ENCODE data around the gene XRCC2.

DNA sequence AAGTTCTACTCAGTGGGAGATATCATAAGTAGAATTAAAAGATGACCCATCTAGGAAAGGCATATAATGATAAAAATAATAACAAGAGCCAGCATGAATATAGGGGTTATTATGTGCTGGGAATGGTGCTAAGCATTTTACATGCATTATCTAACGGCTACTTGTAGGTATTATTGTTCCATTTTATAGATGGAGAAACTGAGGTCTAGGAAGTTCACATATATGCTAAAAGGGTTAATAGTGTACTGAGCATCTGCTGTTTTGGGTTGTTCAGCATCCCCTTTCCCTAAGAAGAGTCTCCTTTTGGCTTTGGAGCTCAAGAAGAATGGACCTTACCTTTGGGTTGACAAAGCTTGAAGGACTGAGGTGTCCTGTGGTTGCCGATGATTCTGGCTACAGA lies 68.9 kb downstream of the XRCC2 start:
- TF ChIP-seq POLR2A (IDR thresholded peaks at IDR 0.05; ENCODE audit: low read depth, low read length): no peak
- TF ChIP-seq POLR2AphosphoS5 (IDR thresholded peaks at IDR 0.05; ENCODE audit: low read depth, low read length): no peak
- TF ChIP-seq TAF1 (IDR thresholded peaks at IDR 0.05; ENCODE audit: borderline replicate concordance, low read depth, low read length): no peak
